SU-DHL-6 (cell line): ENCODE data around the gene AKAP8.

ENCODE experiments used
- CTCF ChIP-seq: fragments of 200-600 bp; sonication (generic); IDR thresholded peaks from one replicate; pipeline ENCODE4 v1.5.1; 2017; ENCODE audit warnings: antibody characterized with exemption, mild to moderate bottlenecking, low read length, moderate library complexity; ENCODE audit not compliant: insufficient read depth, poor library complexity, severe bottlenecking
- EZH2phosphoT487 ChIP-seq: fragments of 200-600 bp; sonication (generic), shearing (Covaris generic); conservative IDR thresholded peaks from 2 replicates; pipeline ENCODE4 v1.6.1; 2018; ENCODE audit warnings: mild to moderate bottlenecking, antibody characterized with exemption, low read length, moderate library complexity, mixed read lengths

- TF ChIP-seq CTCF (no peak), EZH2phosphoT487 (no peak)
These were observed 19.1 kb upstream of the AKAP8 start for GRCh38 chr19:15398501-15399233.
